Memory B cell (primary cell): ENCODE measurements around the gene SAP25.
"Not testable (repeated sequence)": the region's sequence is repeated elsewhere in the genome, so short reads cannot be mapped to it uniquely, and the experiment has no call there.

Experiments
- ATAC-seq: fragments of 150-1000 bp; cut with Tn5 transposase; 2 replicates; pipeline ENCODE4 v1.10.0; 2021; ENCODE audit warnings: low read depth, mild to moderate bottlenecking, moderate library complexity
- DNase-seq, 2 donors: peaks; one replicate each; pipeline ENCODE4 v3.0.0; 2022; ENCODE audit warnings: low spot score in 2 of 2
- H3K27ac Mint-ChIP-seq: one replicate; pipeline ENCODE4 v1.8.0; 2022; ENCODE audit warnings: mild to moderate bottlenecking, moderate library complexity, mixed read lengths
- H3K27me3 Mint-ChIP-seq: one replicate; pipeline ENCODE4 v1.8.0; 2022; ENCODE audit warnings: mixed read lengths
- H3K36me3 Mint-ChIP-seq: one replicate; pipeline ENCODE4 v1.8.0; 2022; ENCODE audit warnings: mild to moderate bottlenecking, mixed read lengths
- H3K4me1 Mint-ChIP-seq: one replicate; pipeline ENCODE4 v1.8.0; 2022; ENCODE audit warnings: mixed read lengths
- H3K4me3 Mint-ChIP-seq: one replicate; pipeline ENCODE4 v1.8.0; 2022; ENCODE audit warnings: mild to moderate bottlenecking, moderate library complexity, mixed read lengths
- H3K9me3 Mint-ChIP-seq: one replicate; pipeline ENCODE4 v1.8.0; 2022; ENCODE audit warnings: mixed read lengths

Gene SAP25

GRCh38 chr7:100546926-100547800 is 26.5 kb downstream of the SAP25 start:
- H3K27ac Mint-ChIP-seq: peak overlapping the region; percentile 67
- no peaks in the 10 kb centered on the region for H3K36me3 Mint-ChIP-seq
- no peak for ATAC-seq
- peak overlapping the region; percentile 64 for H3K4me3 Mint-ChIP-seq
- no peaks in the 10 kb centered on the region for H3K9me3 Mint-ChIP-seq
- H3K4me1 Mint-ChIP-seq: peaks cover 57% of the 10 kb centered on the region
- H3K27me3 Mint-ChIP-seq: no peaks in the 10 kb centered on the region
- DNase-seq: no peak

GRCh38 chr7:100546129-100546925 is 27.4 kb downstream of the SAP25 start:
- Mint-ChIP-seq H3K27me3 (no peaks in the 10 kb centered on the region), H3K4me1 (peaks cover 61% of the 10 kb centered on the region), H3K36me3 (no peaks in the 10 kb centered on the region), H3K4me3 (peak overlapping the region; percentile 42), H3K27ac (peak overlapping the region; percentile 67), H3K9me3 (no peaks in the 10 kb centered on the region)
- DNase-seq (no peak), ATAC-seq (peak; percentile 41)

GRCh38 chr7:100545360-100546128 is 28.2 kb downstream of the SAP25 start:
- Mint-ChIP-seq H3K4me1 (peaks cover 62% of the 10 kb centered on the region), H3K4me3 (peak overlapping the region; percentile 16), H3K36me3 (no peaks in the 10 kb centered on the region), H3K27ac (peak overlapping the region; percentile 67), H3K27me3 (no peaks in the 10 kb centered on the region), H3K9me3 (no peaks in the 10 kb centered on the region)
- ATAC-seq (no peak), DNase-seq (no peak)

GRCh38 chr7:100544967-100545359 is 28.7 kb downstream of the SAP25 start:
- DNase-seq: no peak
- ATAC-seq: no peak
- Mint-ChIP-seq H3K27ac (peak overlapping the region; percentile 67), H3K9me3 (no peaks in the 10 kb centered on the region), H3K27me3 (no peaks in the 10 kb centered on the region), H3K4me3 (peak overlapping the region; percentile 16), H3K4me1 (peaks cover 58% of the 10 kb centered on the region), H3K36me3 (no peaks in the 10 kb centered on the region)

- ATAC-seq (no peak), DNase-seq (no peak)
- Mint-ChIP-seq H3K36me3 (no peaks in the 10 kb centered on the region), H3K27me3 (no peaks in the 10 kb centered on the region), H3K9me3 (no peaks in the 10 kb centered on the region), H3K4me3 (peak overlapping the region; percentile 16), H3K4me1 (peaks cover 61% of the 10 kb centered on the region), H3K27ac (peak overlapping the region; percentile 67)
These were observed 29.3 kb downstream of the SAP25 start for GRCh38 chr7:100544386-100544785.

- Mint-ChIP-seq H3K36me3 (peaks cover 3% of the 10 kb centered on the region), H3K4me1 (peaks cover 63% of the 10 kb centered on the region), H3K4me3 (no peak overlapping the region), H3K9me3 (no peaks in the 10 kb centered on the region), H3K27me3 (no peaks in the 10 kb centered on the region), H3K27ac (peak overlapping the region; percentile 67)
- no peak for ATAC-seq
- no peak for DNase-seq
These were observed 30.1 kb downstream of the SAP25 start for GRCh38 chr7:100543586-100543985.

GRCh38 chr7:100541309-100541708 is 32.4 kb downstream of the SAP25 start:
- DNase-seq, H3K27ac Mint-ChIP-seq: not testable (repeated sequence)

GRCh38 chr7:100540073-100540723 is 33.5 kb downstream of the SAP25 start:
- peak overlapping the region; percentile 99 for H3K4me3 Mint-ChIP-seq
- H3K4me1 Mint-ChIP-seq: peaks cover 42% of the 10 kb centered on the region
- DNase-seq (no peak), ATAC-seq (no peak)
- no peaks in the 10 kb centered on the region for H3K27me3 Mint-ChIP-seq
- no peaks in the 10 kb centered on the region for H3K9me3 Mint-ChIP-seq
- H3K36me3 Mint-ChIP-seq: peaks cover 3% of the 10 kb centered on the region
- no peak overlapping the region for H3K27ac Mint-ChIP-seq

More at GRCh38 chr7:100541309-100541708, 32.4 kb downstream of the SAP25 start:
- not testable (repeated sequence) for H3K27me3 Mint-ChIP-seq, H3K9me3 Mint-ChIP-seq, ATAC-seq, H3K36me3 Mint-ChIP-seq
- peak overlapping the region; percentile 0 for H3K4me3 Mint-ChIP-seq
- peaks cover 48% of the 10 kb centered on the region for H3K4me1 Mint-ChIP-seq

GRCh38 chr7:100539436-100540006 is 34.2 kb downstream of the SAP25 start:
- Mint-ChIP-seq H3K4me3 (peak overlapping the region; percentile 99), H3K9me3 (no peaks in the 10 kb centered on the region), H3K4me1 (peaks cover 36% of the 10 kb centered on the region), H3K27ac (peak overlapping the region; percentile 84), H3K27me3 (no peaks in the 10 kb centered on the region), H3K36me3 (peaks cover 3% of the 10 kb centered on the region)
- DNase-seq: no peak
- no peak for ATAC-seq

- H3K4me1 Mint-ChIP-seq: peaks cover 29% of the 10 kb centered on the region
- peak within 1 kb of the TSS; percentile 99 for H3K4me3 Mint-ChIP-seq
These were observed 34.9 kb downstream of the SAP25 start, which contains the start of gene AGFG2 for GRCh38 chr7:100538654-100539435. AGFG2 (plus strand) TSS chr7:100539203; CDS start chr7:100539347, 144 bp downstream.

GRCh38 chr7:100538348-100538653 is 35.4 kb downstream of the SAP25 start:
- no peak for DNase-seq
- peak overlapping the region; percentile 84 for H3K27ac Mint-ChIP-seq
- peaks cover 23% of the 10 kb centered on the region for H3K4me1 Mint-ChIP-seq
- no peaks in the 10 kb centered on the region for H3K27me3 Mint-ChIP-seq
- peak overlapping the region; percentile 99 for H3K4me3 Mint-ChIP-seq
- H3K36me3 Mint-ChIP-seq: peaks cover 3% of the 10 kb centered on the region
- no peak for ATAC-seq
- H3K9me3 Mint-ChIP-seq: no peaks in the 10 kb centered on the region

More at GRCh38 chr7:100538654-100539435, 34.9 kb downstream of the SAP25 start, which contains the start of gene AGFG2:
- Mint-ChIP-seq H3K36me3 (peaks cover 3% of the 10 kb centered on the region), H3K27ac (peak within 1 kb of the TSS; percentile 84), H3K27me3 (no peaks in the 10 kb centered on the region), H3K9me3 (no peaks in the 10 kb centered on the region)
- DNase-seq: peak; percentile 97 to 99
- peak; percentile 94 for ATAC-seq

GRCh38 chr7:100536695-100537094 is 37.0 kb downstream of the SAP25 start:
- H3K27me3 Mint-ChIP-seq, H3K27ac Mint-ChIP-seq, ATAC-seq, H3K4me3 Mint-ChIP-seq, H3K9me3 Mint-ChIP-seq, H3K36me3 Mint-ChIP-seq, DNase-seq: not testable (repeated sequence)
- peaks cover 15% of the 10 kb centered on the region for H3K4me1 Mint-ChIP-seq
